ENCODE results near the gene TGOLN2. TPM values are rescaled to one million over a fixed set of nuclear protein-coding genes. Genes with fewer than 3 reads are reported as not detected.

Gene TGOLN2
- total RNA-seq, 1 experiment from 2014 or later, result 56.0 TPM

GRCh38 chr2:85371045-85371444, 43.3 kb upstream of the TGOLN2 start:
- Histone ChIP-seq H3K27ac (ENCODE audit: low read depth, low read length, poor library complexity, severe bottlenecking) (no peak overlapping the region), H3K4me1 (ENCODE audit: insufficient read depth, low read length, poor library complexity, severe bottlenecking) (no peaks in the 10 kb centered on the region), H3K4me3 (ENCODE audit: low read depth, low read length, poor library complexity, severe bottlenecking) (no peak overlapping the region), H3K36me3 (ENCODE audit: insufficient read depth, low read length, poor library complexity, severe bottlenecking) (no peaks in the 10 kb centered on the region), H3K9me3 (ENCODE audit: low read depth, low read length, poor library complexity, severe bottlenecking) (no peaks in the 10 kb centered on the region), H3K27me3 (replicated peaks; ENCODE audit: insufficient read depth, low read depth, low read length, poor library complexity) (no peaks in the 10 kb centered on the region)
- BruUV-seq (replicated peaks), result no TSS peak
- ChIA-PET CTCF (no interaction called here), POLR2A (ENCODE audit: low non-redundant PET) (no interaction called here)
- intact Hi-C loops (cut with micrococcal nuclease; ENCODE audit: unreplicated experiment), result no loop called here
- TF ChIP-seq CTCF (conservative IDR thresholded peaks at IDR 0.05; ENCODE audit: low read depth, low read length), result no peak
- TF ChIP-seq EZH2 (IDR thresholded peaks at IDR 0.05; ENCODE audit: borderline replicate concordance, low read depth, low read length, poor library complexity, severe bottlenecking), result no peak
- DNase-seq (ENCODE audit: low spot score), result no peak

GRCh38 chr2:85369500-85369899, 41.7 kb upstream of the TGOLN2 start:
- BruUV-seq (replicated peaks), result no TSS peak
- no peaks in the 10 kb centered on the region for H3K36me3 ChIP-seq (ENCODE audit: insufficient read depth, low read length, poor library complexity, severe bottlenecking)
- ChIA-PET POLR2A (ENCODE audit: low non-redundant PET) (no interaction called here), CTCF (interaction anchor here (0.6 kb wide), 1 partner anchor 22 kb away, joined by 3 read pairs; no protein-coding TSS in a partner anchor)
- no peak for DNase-seq (ENCODE audit: low spot score)
- no peaks in the 10 kb centered on the region for H3K9me3 ChIP-seq (ENCODE audit: low read depth, low read length, poor library complexity, severe bottlenecking)
- H3K27ac ChIP-seq (ENCODE audit: low read depth, low read length, poor library complexity, severe bottlenecking), result peak overlapping the region; percentile 25
- H3K4me3 ChIP-seq (ENCODE audit: low read depth, low read length, poor library complexity, severe bottlenecking), result no peak overlapping the region
- intact Hi-C loops (cut with micrococcal nuclease; ENCODE audit: unreplicated experiment), result no loop called here
- TF ChIP-seq EZH2 (IDR thresholded peaks at IDR 0.05; ENCODE audit: borderline replicate concordance, low read depth, low read length, poor library complexity, severe bottlenecking) (no peak), CTCF (conservative IDR thresholded peaks at IDR 0.05; ENCODE audit: low read depth, low read length) (no peak)
- H3K27me3 ChIP-seq (replicated peaks; ENCODE audit: insufficient read depth, low read depth, low read length, poor library complexity), result no peaks in the 10 kb centered on the region
- H3K4me1 ChIP-seq (ENCODE audit: insufficient read depth, low read length, poor library complexity, severe bottlenecking), result no peaks in the 10 kb centered on the region

- ChIA-PET CTCF (no interaction called here), POLR2A (ENCODE audit: low non-redundant PET) (no interaction called here)
These were observed 41.1 kb upstream of the TGOLN2 start for GRCh38 chr2:85368921-85369320.

More at GRCh38 chr2:85368921-85369320, 41.1 kb upstream of the TGOLN2 start:
- no peak for TF ChIP-seq CTCF (conservative IDR thresholded peaks at IDR 0.05; ENCODE audit: low read depth, low read length)
- H3K36me3 ChIP-seq (ENCODE audit: insufficient read depth, low read length, poor library complexity, severe bottlenecking), result no peaks in the 10 kb centered on the region
- H3K9me3 ChIP-seq (ENCODE audit: low read depth, low read length, poor library complexity, severe bottlenecking), result no peaks in the 10 kb centered on the region
- no peak overlapping the region for H3K4me3 ChIP-seq (ENCODE audit: low read depth, low read length, poor library complexity, severe bottlenecking)
- no peak for DNase-seq (ENCODE audit: low spot score)
- no TSS peak for BruUV-seq (replicated peaks)
- intact Hi-C loops (cut with micrococcal nuclease; ENCODE audit: unreplicated experiment), result no loop called here
- H3K27ac ChIP-seq (ENCODE audit: low read depth, low read length, poor library complexity, severe bottlenecking), result no peak overlapping the region
- H3K4me1 ChIP-seq (ENCODE audit: insufficient read depth, low read length, poor library complexity, severe bottlenecking), result no peaks in the 10 kb centered on the region
- no peaks in the 10 kb centered on the region for H3K27me3 ChIP-seq (replicated peaks; ENCODE audit: insufficient read depth, low read depth, low read length, poor library complexity)

Data from A673 (cell line).